Measurements from ENCODE around the gene MRGPRG.

The MRGPRG gene

DNA sequence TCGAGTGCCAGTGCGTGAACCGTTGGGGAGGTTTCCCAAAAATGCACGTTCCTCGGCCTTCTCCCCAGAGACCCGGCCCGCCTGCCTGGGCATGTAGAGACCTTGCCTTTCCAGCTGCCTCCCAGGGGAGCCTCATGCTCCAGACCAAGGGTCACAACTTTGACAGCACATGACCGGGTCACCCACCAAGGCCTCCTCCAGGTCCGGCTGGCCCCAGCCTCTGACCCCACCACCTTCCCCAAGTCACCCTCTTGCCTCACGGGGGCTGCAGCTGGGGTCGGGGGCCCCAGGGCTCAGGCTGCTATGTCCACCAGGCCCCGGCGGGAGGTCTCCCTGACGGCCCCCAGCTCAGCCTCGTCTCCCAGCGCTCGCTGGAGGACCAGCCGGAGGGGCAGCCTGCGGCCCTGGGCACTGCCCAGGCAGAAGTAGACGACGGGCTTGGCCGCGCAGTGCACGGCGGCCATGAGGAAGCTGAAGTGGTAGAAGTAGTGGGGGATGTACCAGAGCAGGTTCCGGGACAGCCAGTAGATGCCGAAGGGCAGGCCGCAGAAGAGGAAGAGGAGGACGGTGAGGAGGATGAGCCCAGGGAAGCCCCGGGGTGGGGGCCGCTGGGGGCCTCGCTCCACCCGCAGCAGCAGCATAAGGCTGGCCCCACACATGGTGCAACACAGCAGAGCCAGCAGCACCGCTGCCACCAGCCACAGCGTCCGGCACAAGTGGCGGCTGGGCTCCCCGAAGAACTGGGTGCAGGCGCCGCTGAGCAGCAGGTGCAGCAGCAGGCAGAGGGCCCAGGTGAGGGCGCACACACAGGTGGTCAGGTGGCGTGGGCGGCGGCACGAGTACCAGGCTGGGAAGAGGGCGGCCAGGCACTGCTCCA is 9.2 kb upstream of the MRGPRG start:
- Histone ChIP-seq H3K4me3 (no peak overlapping the region), H3K27ac (no peak overlapping the region)
- TF ChIP-seq, protein P1, sequence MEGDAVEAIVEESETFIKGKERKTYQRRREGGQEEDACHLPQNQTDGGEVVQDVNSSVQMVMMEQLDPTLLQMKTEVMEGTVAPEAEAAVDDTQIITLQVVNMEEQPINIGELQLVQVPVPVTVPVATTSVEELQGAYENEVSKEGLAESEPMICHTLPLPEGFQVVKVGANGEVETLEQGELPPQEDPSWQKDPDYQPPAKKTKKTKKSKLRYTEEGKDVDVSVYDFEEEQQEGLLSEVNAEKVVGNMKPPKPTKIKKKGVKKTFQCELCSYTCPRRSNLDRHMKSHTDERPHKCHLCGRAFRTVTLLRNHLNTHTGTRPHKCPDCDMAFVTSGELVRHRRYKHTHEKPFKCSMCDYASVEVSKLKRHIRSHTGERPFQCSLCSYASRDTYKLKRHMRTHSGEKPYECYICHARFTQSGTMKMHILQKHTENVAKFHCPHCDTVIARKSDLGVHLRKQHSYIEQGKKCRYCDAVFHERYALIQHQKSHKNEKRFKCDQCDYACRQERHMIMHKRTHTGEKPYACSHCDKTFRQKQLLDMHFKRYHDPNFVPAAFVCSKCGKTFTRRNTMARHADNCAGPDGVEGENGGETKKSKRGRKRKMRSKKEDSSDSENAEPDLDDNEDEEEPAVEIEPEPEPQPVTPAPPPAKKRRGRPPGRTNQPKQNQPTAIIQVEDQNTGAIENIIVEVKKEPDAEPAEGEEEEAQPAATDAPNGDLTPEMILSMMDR (IDR thresholded peaks at IDR 0.05): no peak
- no peak for DNase-seq (ENCODE audit: low spot score)

DNA sequence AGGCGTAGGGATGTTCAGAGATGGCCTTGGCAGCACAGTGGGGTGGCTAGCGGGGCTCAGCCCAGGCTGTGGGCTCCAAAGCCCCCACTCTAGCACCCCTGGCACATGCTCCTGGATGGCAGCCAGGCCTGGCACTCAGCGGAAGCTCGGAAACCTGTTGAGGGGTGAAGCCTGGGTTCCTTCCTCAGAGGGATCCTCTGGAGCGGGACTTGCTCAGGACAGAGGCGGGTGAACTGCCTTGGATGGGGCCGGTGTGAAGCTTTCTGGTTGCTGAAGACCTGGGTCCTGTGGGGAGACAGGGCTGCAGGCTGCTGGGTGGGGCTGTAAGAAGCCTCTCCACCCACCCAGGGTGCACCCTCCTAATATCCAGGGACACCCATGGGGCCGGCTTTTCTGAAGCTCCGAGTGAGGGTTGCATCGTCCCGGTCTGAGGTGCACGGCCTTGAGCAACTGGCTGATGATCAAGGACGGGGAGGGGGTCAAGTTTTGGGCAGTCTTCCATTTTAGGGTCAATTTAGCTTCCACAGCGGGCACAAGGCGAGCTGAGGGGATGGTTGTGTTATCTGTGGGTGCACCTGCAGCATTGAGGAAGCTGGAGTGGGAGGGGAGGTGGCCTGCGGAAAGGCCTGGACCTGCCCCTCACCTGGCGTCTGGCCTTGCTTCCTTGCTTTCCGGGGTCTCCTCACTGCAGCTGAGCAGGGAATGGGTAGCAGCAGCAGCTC is 8.4 kb upstream of the MRGPRG start:
- Histone ChIP-seq H3K27ac (no peak overlapping the region), H3K4me3 (no peak overlapping the region)
- DNase-seq (ENCODE audit: low spot score): no peak
- TF ChIP-seq, protein P1 (IDR thresholded peaks at IDR 0.05): no peak

DNA sequence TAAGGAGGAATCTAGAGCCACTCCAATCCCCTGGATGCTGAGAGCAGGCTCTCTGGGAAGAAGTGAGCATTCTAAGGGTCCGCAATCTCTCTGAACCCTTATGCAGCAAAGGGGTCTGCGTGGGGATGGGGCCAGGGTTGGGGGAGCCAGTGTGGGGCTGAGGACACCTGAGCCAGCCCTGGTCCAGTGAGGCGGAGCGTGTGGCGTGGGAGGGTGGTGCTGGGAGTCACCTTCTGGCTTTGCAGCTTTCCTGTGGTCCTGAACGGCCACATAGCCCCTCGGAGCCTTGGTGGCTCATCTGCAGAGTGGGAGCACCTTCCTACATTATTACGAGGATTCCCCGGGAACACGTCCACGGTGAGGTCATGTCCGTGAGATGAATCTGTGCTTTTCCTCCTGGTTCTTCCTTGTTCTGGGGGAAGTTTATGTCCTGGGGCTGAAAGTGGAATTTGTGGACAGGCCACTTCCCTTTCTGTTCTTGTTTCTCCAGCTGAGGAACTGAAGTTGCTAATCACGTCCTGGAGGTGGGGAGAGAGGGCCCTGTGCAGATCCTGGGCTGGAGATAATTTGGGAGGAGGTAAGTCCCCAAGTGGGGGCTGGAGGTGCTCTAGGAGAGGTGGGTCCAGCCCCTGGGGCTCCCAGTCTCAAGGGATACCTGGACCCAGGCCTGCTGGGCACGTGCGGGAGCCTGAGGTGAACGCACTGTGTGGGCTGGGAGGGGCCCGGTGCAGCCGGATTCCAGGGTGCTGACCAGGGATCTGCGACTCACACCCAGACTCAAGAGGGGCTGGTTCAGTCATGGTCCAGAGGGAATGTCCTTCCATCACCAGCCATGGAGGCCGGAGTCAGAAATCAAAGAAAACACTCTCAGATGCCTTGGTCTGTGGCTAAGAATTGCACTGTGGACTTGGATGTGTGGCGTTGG is 7.5 kb upstream of the MRGPRG start:
- no peak overlapping the region for H3K4me3 ChIP-seq
- TF ChIP-seq, protein P1 (IDR thresholded peaks at IDR 0.05): no peak
- H3K27ac ChIP-seq: no peak overlapping the region
- DNase-seq (ENCODE audit: low spot score): no peak

DNA sequence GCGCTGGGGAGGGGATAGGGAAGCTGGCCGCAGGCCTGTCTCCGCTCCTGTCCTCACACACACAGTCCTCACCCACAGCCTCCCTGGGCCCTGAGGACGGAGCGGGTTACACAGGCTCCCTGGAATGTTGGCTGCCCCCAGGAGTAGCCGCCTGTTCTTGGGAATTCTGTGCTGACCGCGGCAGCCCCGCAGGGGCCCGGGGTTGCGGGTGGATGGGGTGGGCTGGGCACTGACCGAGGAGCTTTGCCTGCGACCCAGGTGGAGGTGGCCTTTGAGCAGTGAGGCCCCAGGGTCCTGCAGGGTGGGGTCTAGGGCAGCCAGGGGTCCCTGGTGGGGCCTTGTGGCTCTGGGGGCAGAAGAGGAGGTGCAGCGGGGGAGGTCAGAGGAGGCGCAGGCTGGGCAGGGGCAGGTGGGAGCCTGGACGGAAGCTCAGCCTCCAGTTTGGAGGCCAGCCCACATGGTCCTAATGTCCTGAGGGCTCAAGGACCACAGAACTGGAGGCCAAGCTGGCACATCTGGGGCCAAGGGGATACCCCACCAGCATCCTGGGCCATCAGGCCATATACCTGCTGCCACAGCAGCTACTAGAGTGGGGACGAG is 6.6 kb upstream of the MRGPRG start:
- H3K4me3 ChIP-seq: no peak overlapping the region
- TF ChIP-seq, protein P1 (IDR thresholded peaks at IDR 0.05): no peak
- no peak for DNase-seq (ENCODE audit: low spot score)
- H3K27ac ChIP-seq: no peak overlapping the region

DNA sequence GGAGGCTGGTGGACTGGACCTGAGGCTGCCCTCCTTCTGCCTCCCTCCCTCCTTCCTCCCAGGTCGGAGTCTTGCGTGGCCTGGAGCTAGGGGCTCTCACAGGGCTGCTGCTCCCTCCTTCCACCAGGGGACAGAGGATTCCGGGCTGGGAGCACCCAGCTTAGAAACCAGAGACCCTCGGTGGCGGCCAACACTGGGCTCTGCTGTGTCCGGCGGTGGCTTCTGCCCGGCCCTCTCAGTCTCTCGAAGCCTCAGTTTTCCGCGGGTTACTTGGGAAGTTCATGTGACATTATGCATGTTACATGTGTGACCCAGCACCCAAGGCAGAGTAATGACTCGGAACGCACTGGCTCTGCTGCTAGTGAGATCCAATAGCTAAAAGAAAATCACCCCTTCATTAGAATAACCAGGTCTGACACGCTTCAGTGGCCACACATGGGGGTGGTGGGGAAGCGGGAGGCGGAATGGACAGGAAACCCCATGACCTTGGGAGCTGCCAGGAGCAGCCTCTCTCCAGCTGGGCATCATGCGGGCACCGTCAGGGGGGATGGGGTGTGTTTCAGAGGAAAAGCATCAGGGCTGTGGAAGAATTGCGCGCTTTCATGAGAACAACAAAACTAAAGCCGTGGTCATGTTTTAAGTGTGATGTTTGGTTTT is 5.9 kb upstream of the MRGPRG start:
- no peak for DNase-seq (ENCODE audit: low spot score)
- Histone ChIP-seq H3K4me3 (no peak overlapping the region), H3K27ac (no peak overlapping the region)
- TF ChIP-seq, protein P1 (IDR thresholded peaks at IDR 0.05): no peak

DNA sequence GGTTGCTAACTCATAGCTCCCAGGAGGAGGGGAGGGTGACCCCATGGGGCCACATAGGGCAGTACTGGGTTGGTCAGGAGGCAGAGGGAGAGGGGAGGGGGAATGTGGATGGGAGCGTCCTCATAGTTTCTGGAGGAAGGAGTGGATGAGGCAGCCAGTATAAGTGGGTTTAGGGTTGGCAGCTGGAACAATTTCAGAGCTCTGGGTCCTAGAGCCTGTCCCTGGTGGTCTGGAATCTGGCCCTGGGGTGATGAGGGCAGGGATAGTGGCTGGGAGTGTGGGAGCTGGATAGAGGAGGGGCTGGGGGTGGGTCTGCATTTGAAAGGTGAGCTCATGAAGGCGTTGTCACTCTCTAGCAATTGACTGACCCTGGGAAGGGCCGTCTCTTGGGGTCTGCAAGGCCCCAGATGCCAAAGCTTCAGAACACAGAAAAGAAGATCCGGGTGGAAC is 5.3 kb upstream of the MRGPRG start:
- TF ChIP-seq, protein P1 (IDR thresholded peaks at IDR 0.05): no peak
- no peak for DNase-seq (ENCODE audit: low spot score)
- Histone ChIP-seq H3K4me3 (no peak overlapping the region), H3K27ac (no peak overlapping the region)

Measured in coronary artery (tissue), 2 donors.